Trophoblast cell (in vitro differentiated cells and primary cell): ENCODE data around the gene AKIP1.

Experiments used
- DNase-seq, 2 donors: peaks; one replicate each; pipeline ENCODE4 v3.0.0-alpha.2; 2016
- H2AFZ ChIP-seq: 2 replicates; pipeline ENCODE4 v1.6.1; 2013; ENCODE audit warnings: low read length, moderate library complexity, mild to moderate bottlenecking; ENCODE audit not compliant: insufficient read depth, poor library complexity
- H2AK5ac ChIP-seq: 2 replicates; pipeline ENCODE4 v1.6.1; 2013; ENCODE audit warnings: mild to moderate bottlenecking, low read length
- H2BK120ac ChIP-seq: 2 replicates; pipeline ENCODE4 v1.6.1; 2013; ENCODE audit warnings: low read length, mild to moderate bottlenecking, moderate library complexity; ENCODE audit not compliant: insufficient read depth, poor library complexity
- H2BK12ac ChIP-seq: 2 replicates; pipeline ENCODE4 v1.6.1; 2013; ENCODE audit warnings: mild to moderate bottlenecking, low read length, moderate library complexity
- H2BK5ac ChIP-seq: 2 replicates; pipeline ENCODE4 v1.6.1; 2013; ENCODE audit warnings: low read length, low read depth, moderate library complexity, mild to moderate bottlenecking; ENCODE audit not compliant: poor library complexity
- H3K14ac ChIP-seq: 2 replicates; pipeline ENCODE4 v1.6.1; 2013; ENCODE audit warnings: mild to moderate bottlenecking, low read length
- H3K18ac ChIP-seq: 2 replicates; pipeline ENCODE4 v1.6.1; 2013; ENCODE audit warnings: mild to moderate bottlenecking, low read length
- H3K23ac ChIP-seq: 2 replicates; pipeline ENCODE4 v1.6.1; 2013; ENCODE audit warnings: low read length
- H3K27ac ChIP-seq: 2 replicates; pipeline ENCODE4 v1.5.1; 2013; ENCODE audit warnings: low read depth, mild to moderate bottlenecking, inconsistent platforms, low read length, moderate library complexity
- H3K27me3 ChIP-seq: 2 replicates; pipeline ENCODE4 v1.6.1; 2013; ENCODE audit warnings: inconsistent platforms, mild to moderate bottlenecking, low read length, moderate library complexity; ENCODE audit not compliant: insufficient read depth
- H3K36me3 ChIP-seq, 2 experiments: 1 replicate in 1 of 2; 2 replicates in 1 of 2; pipeline ENCODE4 v1.6.1; 2013; ENCODE audit warnings: low read length in 2 of 2, mild to moderate bottlenecking in 2 of 2, moderate library complexity in 1 of 2; ENCODE audit not compliant: insufficient read depth in 2 of 2, control insufficient read depth in 1 of 2
- H3K4ac ChIP-seq: 2 replicates; pipeline ENCODE4 v1.6.1; 2013; ENCODE audit warnings: low read depth, mild to moderate bottlenecking, low read length, moderate library complexity
- H3K4me1 ChIP-seq, 2 experiments: 1 replicate in 1 of 2; 2 replicates in 1 of 2; pipeline ENCODE4 v1.6.1; 2013; ENCODE audit warnings: low read length in 2 of 2, mild to moderate bottlenecking in 2 of 2, moderate library complexity in 1 of 2; ENCODE audit not compliant: insufficient read depth in 2 of 2, control insufficient read depth in 1 of 2
- H3K4me2 ChIP-seq: 2 replicates; pipeline ENCODE4 v1.6.1; 2013; ENCODE audit warnings: inconsistent platforms, mild to moderate bottlenecking, low read length, moderate library complexity
- H3K4me3 ChIP-seq: 2 replicates; pipeline ENCODE4 v1.5.1; 2013; ENCODE audit warnings: mild to moderate bottlenecking, low read depth, low read length, inconsistent platforms
- H3K79me1 ChIP-seq: one replicate; pipeline ENCODE4 v1.6.1; 2013; ENCODE audit warnings: low read length
- H3K79me2 ChIP-seq: 2 replicates; pipeline ENCODE4 v1.6.1; 2013; ENCODE audit warnings: low read length, mild to moderate bottlenecking; ENCODE audit not compliant: control insufficient read depth, insufficient read depth, poor library complexity
- H3K9ac ChIP-seq: 2 replicates; pipeline ENCODE4 v1.6.1; 2013; ENCODE audit warnings: mild to moderate bottlenecking, low read length
- H3K9me3 ChIP-seq: 2 replicates; pipeline ENCODE4 v1.6.1; 2013; ENCODE audit warnings: low read depth, mild to moderate bottlenecking, control low read depth, inconsistent platforms, low read length; ENCODE audit not compliant: insufficient read depth
- H4K12ac ChIP-seq: 2 replicates; pipeline ENCODE4 v1.6.1; 2013; ENCODE audit warnings: low read depth, mild to moderate bottlenecking, low read length, moderate library complexity
- H4K8ac ChIP-seq: 2 replicates; pipeline ENCODE4 v1.6.1; 2013; ENCODE audit warnings: low read depth, mild to moderate bottlenecking, low read length, moderate library complexity
- H4K91ac ChIP-seq: one replicate; pipeline ENCODE4 v1.6.1; 2013; ENCODE audit warnings: low read depth, mild to moderate bottlenecking, low read length, moderate library complexity
- WGBS: extraction: QIAGEN DNeasy Blood & Tissue Kit; methylation state at CpG from one replicate; pipeline ENCODE4 v1.1.7; 2013; ENCODE audit warnings: missing lambda C conversion rate; ENCODE audit not compliant: insufficient read length, insufficient coverage; ENCODE audit errors: extremely low coverage; 5-methylcytosine and 5-hydroxymethylcytosine counted together

The AKIP1 gene

DNA sequence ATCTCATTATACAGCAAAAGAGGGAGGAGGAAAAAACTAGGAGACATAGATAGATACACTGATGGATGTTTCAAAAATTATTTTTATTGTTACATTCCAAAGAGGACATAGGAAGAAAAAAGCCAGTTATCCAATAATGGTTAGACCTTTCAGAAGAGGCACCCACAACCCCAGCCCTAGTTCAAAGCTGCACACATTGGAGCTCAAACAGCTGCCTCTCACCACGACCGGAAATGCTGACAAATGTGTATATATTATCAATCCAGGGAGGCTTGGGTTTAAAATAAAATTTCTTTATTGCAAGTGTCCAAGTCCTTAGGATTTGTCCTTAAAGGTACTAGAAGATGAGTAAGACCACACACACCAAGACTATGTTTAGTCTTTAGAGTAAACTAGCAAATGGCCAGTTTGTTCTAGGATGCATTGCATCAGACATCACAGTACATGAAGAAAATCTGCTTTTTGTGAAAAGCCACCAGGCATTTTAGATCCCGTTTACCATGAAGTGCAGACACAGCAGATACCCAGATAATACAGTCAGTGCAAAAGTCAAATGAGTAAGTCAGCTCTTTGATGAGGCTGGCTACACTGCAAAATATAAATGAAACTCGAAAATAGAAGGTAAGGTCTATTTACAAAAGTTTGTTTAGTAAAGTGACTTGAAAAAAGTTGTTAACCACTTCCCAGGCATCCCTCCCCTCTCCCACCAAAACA lies 36.4 kb downstream of the AKIP1 start:
- Histone ChIP-seq H3K4me3 (no peak overlapping the region), H3K9me3 (no peaks in the 10 kb centered on the region), H3K18ac (no peak overlapping the region), H3K4me1 (no peaks in the 10 kb centered on the region), H3K23ac (no peak overlapping the region), H3K79me1 (no peaks in the 10 kb centered on the region), H3K4ac (no peak overlapping the region), H2BK5ac (no peak overlapping the region), H3K79me2 (no peaks in the 10 kb centered on the region), H3K27me3 (no peaks in the 10 kb centered on the region), H3K27ac (no peak overlapping the region), H4K8ac (no peak overlapping the region), H3K4me2 (no peak overlapping the region), H4K91ac (no peak overlapping the region), H3K36me3 (peaks cover 1 to 4% of the 10 kb centered on the region in 2 experiments), H2BK120ac (no peak overlapping the region), H2BK12ac (no peak overlapping the region), H2AFZ (no peak overlapping the region), H4K12ac (no peak overlapping the region), H3K14ac (no peak overlapping the region), H2AK5ac (no peak overlapping the region), H3K9ac (no peak overlapping the region)
- no peak for DNase-seq
- WGBS, result no CpG with 5 or more reads among the region's 4 CpGs

DNA sequence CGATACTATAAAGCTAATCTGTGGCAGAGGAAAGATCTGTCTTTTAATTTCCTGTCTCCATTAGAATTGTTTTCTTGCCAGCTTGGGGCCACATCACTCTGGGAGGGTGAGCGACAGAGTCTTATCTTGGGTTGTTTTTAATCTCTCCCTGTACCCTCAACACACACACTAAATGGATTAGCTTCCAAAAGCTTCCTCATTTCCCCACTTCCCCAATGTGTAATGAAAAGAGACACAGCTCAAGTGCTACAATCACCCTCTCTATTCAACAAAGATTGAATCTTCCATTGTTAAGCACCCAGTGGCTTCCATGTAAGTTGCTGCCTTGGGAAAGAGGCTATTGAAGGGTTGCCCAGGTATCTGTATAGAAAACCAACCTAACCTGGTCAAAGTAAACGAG lies 37.9 kb downstream of the AKIP1 start:
- no peak overlapping the region for H3K4ac ChIP-seq
- H2BK5ac ChIP-seq, result no peak overlapping the region
- H3K9me3 ChIP-seq, result no peaks in the 10 kb centered on the region
- H3K4me1 ChIP-seq, result no peaks in the 10 kb centered on the region
- H3K79me2 ChIP-seq, result no peaks in the 10 kb centered on the region
- H2BK120ac ChIP-seq, result no peak overlapping the region
- no peak overlapping the region for H2AK5ac ChIP-seq
- no peak overlapping the region for H3K23ac ChIP-seq
- H4K12ac ChIP-seq, result no peak overlapping the region
- no peaks in the 10 kb centered on the region for H3K79me1 ChIP-seq
- H4K8ac ChIP-seq, result no peak overlapping the region
- no peak overlapping the region for H3K18ac ChIP-seq
- no peak overlapping the region for H3K9ac ChIP-seq
- WGBS, result no CpG with 5 or more reads among the region's 3 CpGs
- no peaks in the 10 kb centered on the region for H3K27me3 ChIP-seq
- H2AFZ ChIP-seq, result no peak overlapping the region
- no peak for DNase-seq
- peaks cover 3 to 6% of the 10 kb centered on the region in 2 experiments for H3K36me3 ChIP-seq
- no peak overlapping the region for H2BK12ac ChIP-seq
- H3K4me2 ChIP-seq, result no peak overlapping the region
- H3K4me3 ChIP-seq, result no peak overlapping the region
- H3K14ac ChIP-seq, result no peak overlapping the region
- H4K91ac ChIP-seq, result no peak overlapping the region
- no peak overlapping the region for H3K27ac ChIP-seq

DNA sequence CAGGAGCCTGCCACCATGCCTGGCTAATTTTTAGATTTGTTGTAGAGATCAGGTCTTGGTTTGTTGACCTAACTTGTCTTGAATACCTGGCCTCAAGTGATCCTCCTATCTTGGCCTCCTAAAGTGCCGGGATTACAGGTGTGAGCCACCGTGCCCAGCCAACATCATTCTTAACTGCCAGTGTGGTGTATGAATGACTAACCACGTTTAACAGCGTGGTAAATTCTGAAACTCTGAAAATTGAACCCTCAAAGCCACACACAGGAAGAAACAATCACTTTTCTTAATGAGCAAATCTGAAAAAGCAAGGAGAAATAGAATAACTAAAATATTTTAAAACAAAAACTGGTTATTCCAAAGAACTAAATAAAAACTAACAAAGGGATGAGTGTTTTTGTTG lies 45.9 kb downstream of the AKIP1 start:
- no peaks in the 10 kb centered on the region for H3K4me1 ChIP-seq
- H3K23ac ChIP-seq, result no peak overlapping the region
- H2AFZ ChIP-seq, result no peak overlapping the region
- no peak overlapping the region for H4K12ac ChIP-seq
- no peaks in the 10 kb centered on the region for H3K79me2 ChIP-seq
- no peak overlapping the region for H2BK120ac ChIP-seq
- H3K9me3 ChIP-seq, result no peaks in the 10 kb centered on the region
- H3K4me2 ChIP-seq, result no peak overlapping the region
- H2BK5ac ChIP-seq, result no peak overlapping the region
- no peak overlapping the region for H3K18ac ChIP-seq
- H3K27ac ChIP-seq, result no peak overlapping the region
- no CpG with 5 or more reads among the region's 4 CpGs for WGBS
- no peak overlapping the region for H3K4ac ChIP-seq
- no peak overlapping the region for H3K9ac ChIP-seq
- H2BK12ac ChIP-seq, result no peak overlapping the region
- H3K14ac ChIP-seq, result no peak overlapping the region
- peaks cover 8 to 9% of the 10 kb centered on the region in 2 experiments for H3K36me3 ChIP-seq
- H3K79me1 ChIP-seq, result no peaks in the 10 kb centered on the region
- H3K4me3 ChIP-seq, result no peak overlapping the region
- no peak overlapping the region for H4K91ac ChIP-seq
- no peak for DNase-seq
- H3K27me3 ChIP-seq, result no peaks in the 10 kb centered on the region
- no peak overlapping the region for H4K8ac ChIP-seq
- no peak overlapping the region for H2AK5ac ChIP-seq

DNA sequence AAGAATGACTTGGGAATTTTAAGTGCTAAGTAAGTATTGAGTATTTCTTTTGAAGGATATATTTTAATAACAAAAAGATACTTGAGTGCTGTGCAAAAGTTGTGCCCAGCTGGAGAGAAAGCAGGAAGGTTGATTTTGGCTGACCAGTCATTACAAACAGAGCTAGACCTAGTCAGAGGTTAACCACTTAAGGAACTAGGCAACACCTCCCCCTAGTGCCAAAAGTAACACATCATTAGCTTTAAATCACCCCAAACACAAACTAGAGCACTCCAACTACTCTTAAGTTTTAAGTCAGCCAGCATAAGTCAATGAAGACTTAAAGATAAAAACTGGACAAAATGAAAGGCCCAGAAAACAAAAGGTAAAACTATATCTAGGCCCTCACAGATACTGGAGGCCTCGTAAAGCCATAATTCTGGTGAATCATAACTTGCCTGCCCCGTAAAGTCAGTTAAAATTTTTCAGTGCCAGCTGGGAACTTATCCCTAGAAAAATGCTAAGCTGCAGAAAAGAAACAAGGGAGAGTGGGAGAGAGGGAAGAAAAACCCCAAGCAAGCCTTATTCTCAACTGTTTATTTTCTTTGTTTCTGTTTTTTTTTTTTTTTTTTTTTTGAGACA lies 48.7 kb downstream of the AKIP1 start:
- Histone ChIP-seq H3K36me3 (peaks cover 2 to 4% of the 10 kb centered on the region in 2 experiments), H3K23ac (no peak overlapping the region), H4K12ac (no peak overlapping the region), H3K9ac (no peak overlapping the region), H3K27me3 (no peaks in the 10 kb centered on the region), H2BK5ac (no peak overlapping the region), H3K14ac (no peak overlapping the region), H4K91ac (no peak overlapping the region), H3K18ac (no peak overlapping the region), H3K79me1 (peaks cover 11% of the 10 kb centered on the region), H3K4me1 (peaks cover 5 to 6% of the 10 kb centered on the region in 2 experiments), H2BK12ac (no peak overlapping the region), H3K4me3 (no peak overlapping the region), H2AK5ac (no peak overlapping the region), H3K9me3 (no peaks in the 10 kb centered on the region), H2AFZ (no peak overlapping the region), H2BK120ac (no peak overlapping the region), H3K27ac (no peak overlapping the region), H4K8ac (no peak overlapping the region), H3K79me2 (peaks cover 8% of the 10 kb centered on the region), H3K4me2 (no peak overlapping the region), H3K4ac (no peak overlapping the region)
- WGBS, result no CpG with 5 or more reads among the region's 2 CpGs
- peak; percentile 47 to 86 for DNase-seq
